ENCODE results near the gene KCND2.
"Not testable (repeated sequence)": the region's sequence is repeated elsewhere in the genome, so short reads cannot be mapped to it uniquely, and the experiment has no call there.

Gene KCND2

GRCh38 chr7:120677535-120677934, 404.6 kb downstream of the KCND2 start:
- TF ChIP-seq CTCF (IDR thresholded peaks at IDR 0.05; ENCODE audit: low read depth, low read length), result no peak
- no peak overlapping the region for H3K4me3 ChIP-seq (ENCODE audit: low read depth, low read length)

- H3K4me3 ChIP-seq (ENCODE audit: low read depth, low read length), result no peak overlapping the region
- no peak for TF ChIP-seq CTCF (IDR thresholded peaks at IDR 0.05; ENCODE audit: low read depth, low read length)
These were observed 408.0 kb downstream of the KCND2 start for GRCh38 chr7:120680985-120681384.

GRCh38 chr7:120684463-120684862, 411.5 kb downstream of the KCND2 start:
- no peak overlapping the region for H3K4me3 ChIP-seq (ENCODE audit: low read depth, low read length)
- no peak for TF ChIP-seq CTCF (IDR thresholded peaks at IDR 0.05; ENCODE audit: low read depth, low read length)

GRCh38 chr7:120691915-120692314, 418.9 kb downstream of the KCND2 start:
- TF ChIP-seq CTCF (IDR thresholded peaks at IDR 0.05; ENCODE audit: low read depth, low read length), result no peak

GRCh38 chr7:120695848-120696247, 422.9 kb downstream of the KCND2 start:
- TF ChIP-seq CTCF (IDR thresholded peaks at IDR 0.05; ENCODE audit: low read depth, low read length), result no peak
- H3K4me3 ChIP-seq (ENCODE audit: low read depth, low read length), result no peak overlapping the region

More at GRCh38 chr7:120691915-120692314, 418.9 kb downstream of the KCND2 start:
- H3K4me3 ChIP-seq (ENCODE audit: low read depth, low read length), result no peak overlapping the region

GRCh38 chr7:120700796-120701195, 427.8 kb downstream of the KCND2 start:
- H3K4me3 ChIP-seq (ENCODE audit: low read depth, low read length), result no peak overlapping the region
- no peak for TF ChIP-seq CTCF (IDR thresholded peaks at IDR 0.05; ENCODE audit: low read depth, low read length)

- H3K4me3 ChIP-seq (ENCODE audit: low read depth, low read length), result not testable (repeated sequence)
These were observed 429.4 kb downstream of the KCND2 start for GRCh38 chr7:120702408-120702807.

- no peak overlapping the region for H3K4me3 ChIP-seq (ENCODE audit: low read depth, low read length)
- no peak for TF ChIP-seq CTCF (IDR thresholded peaks at IDR 0.05; ENCODE audit: low read depth, low read length)
These were observed 430.7 kb downstream of the KCND2 start for GRCh38 chr7:120703585-120704240.
